BJ (cell line): Measurements from ENCODE around the gene C19orf38. TPM values are rescaled to one million over a fixed set of nuclear protein-coding genes. Genes with fewer than 3 reads are reported as not detected.

Experiments
- CTCF ChIA-PET: fragments of 350-600 bp; formaldehyde crosslinking; extraction: SDS; loops from one replicate; lab custom pipeline; 2021; ENCODE audit warnings: antibody characterized with exemption, inconsistent platforms; lab: Yijun Ruan, JAX
- POLR2A ChIA-PET: fragments of 300-600 bp; sonication (Branson Sonifier 250); formaldehyde crosslinking; extraction: SDS; loops from one replicate; lab custom pipeline; 2021; ENCODE audit warnings: antibody characterized with exemption; lab: Charles Lee
- DNase-seq: peaks from one replicate; pipeline ENCODE4 v3.0.0-alpha.2; 2011; ENCODE audit warnings: low read depth
- H3K27me3 ChIP-seq: 2 replicates; pipeline ENCODE4 v1.6.0; 2011; ENCODE audit warnings: low read length; ENCODE audit not compliant: control insufficient read depth, insufficient read depth
- H3K36me3 ChIP-seq: 2 replicates; pipeline ENCODE4 v1.5.1; 2011; ENCODE audit warnings: low read length; ENCODE audit not compliant: control insufficient read depth, insufficient read depth
- H3K4me3 ChIP-seq: 2 replicates; pipeline ENCODE4 v1.5.1; 2011; ENCODE audit warnings: low read depth, mild to moderate bottlenecking, control low read depth, low read length
- polyA plus RNA-seq: library from polyadenylated mRNA; depleted of rRNA; stranded (reverse); fragments of >200 nt; gene quantifications from 2 replicates; pipeline ENCODE4 v1.2.3, GENCODE V29; 2011
- TF ChIP-seq, protein P1 (sequence below): IDR thresholded peaks from 2 replicates; pipeline ENCODE4 v1.5.1; 2011; ENCODE audit warnings: low read depth, mild to moderate bottlenecking, control low read depth, inconsistent platforms, low read length, moderate library complexity; ENCODE audit not compliant: insufficient read depth

C19orf38 gene
- polyA plus RNA-seq, 1 experiment = 0.26 TPM

DNA sequence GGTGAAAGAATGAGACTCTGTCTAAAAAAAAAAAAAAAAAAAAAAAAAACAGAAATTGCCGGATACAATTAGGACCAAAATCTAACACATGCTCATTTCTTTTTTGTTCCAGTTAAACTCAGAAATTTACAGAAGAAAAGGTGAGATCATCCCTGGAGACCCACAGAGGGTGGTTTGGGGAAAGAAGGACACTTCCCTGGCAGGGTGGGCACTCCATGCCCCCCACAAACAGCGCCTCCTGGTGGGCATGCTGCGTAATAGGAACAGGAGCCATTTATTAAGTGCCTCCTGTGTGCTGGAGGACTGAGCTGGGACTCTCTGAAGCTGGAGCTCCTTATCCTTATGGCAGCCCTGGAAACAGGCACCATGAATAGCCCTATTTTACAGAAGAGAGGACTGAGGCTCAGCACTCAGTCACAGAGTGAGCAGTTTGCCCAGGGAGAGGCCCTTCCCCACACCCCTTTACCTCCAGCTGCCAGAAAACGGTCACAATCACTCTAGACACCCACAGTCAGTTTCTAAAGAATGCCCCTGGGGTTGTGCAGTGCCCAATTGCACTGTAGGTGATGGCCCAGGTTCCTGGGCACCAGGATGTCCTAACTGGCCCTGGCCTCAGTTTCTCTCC lies 10.1 kb downstream of the C19orf38 start:
- Histone ChIP-seq H3K4me3 (no peak overlapping the region), H3K27me3 (no peaks in the 10 kb centered on the region), H3K36me3 (no peaks in the 10 kb centered on the region)
- no peak for DNase-seq
- POLR2A ChIA-PET = interaction anchor here (0.7 kb wide), 1 partner anchor 130 kb away, joined by 3 read pairs; no protein-coding TSS in a partner anchor
- TF ChIP-seq, protein P1, sequence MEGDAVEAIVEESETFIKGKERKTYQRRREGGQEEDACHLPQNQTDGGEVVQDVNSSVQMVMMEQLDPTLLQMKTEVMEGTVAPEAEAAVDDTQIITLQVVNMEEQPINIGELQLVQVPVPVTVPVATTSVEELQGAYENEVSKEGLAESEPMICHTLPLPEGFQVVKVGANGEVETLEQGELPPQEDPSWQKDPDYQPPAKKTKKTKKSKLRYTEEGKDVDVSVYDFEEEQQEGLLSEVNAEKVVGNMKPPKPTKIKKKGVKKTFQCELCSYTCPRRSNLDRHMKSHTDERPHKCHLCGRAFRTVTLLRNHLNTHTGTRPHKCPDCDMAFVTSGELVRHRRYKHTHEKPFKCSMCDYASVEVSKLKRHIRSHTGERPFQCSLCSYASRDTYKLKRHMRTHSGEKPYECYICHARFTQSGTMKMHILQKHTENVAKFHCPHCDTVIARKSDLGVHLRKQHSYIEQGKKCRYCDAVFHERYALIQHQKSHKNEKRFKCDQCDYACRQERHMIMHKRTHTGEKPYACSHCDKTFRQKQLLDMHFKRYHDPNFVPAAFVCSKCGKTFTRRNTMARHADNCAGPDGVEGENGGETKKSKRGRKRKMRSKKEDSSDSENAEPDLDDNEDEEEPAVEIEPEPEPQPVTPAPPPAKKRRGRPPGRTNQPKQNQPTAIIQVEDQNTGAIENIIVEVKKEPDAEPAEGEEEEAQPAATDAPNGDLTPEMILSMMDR = peak; percentile 82
- CTCF ChIA-PET = interaction anchor here (0.6 to 2.1 kb wide), 13 partner anchors 10 to 632 kb away, joined by 3 to 15 read pairs (median 4); partner anchors contain the start of genes C19orf38, DNM2 and TMED1

DNA sequence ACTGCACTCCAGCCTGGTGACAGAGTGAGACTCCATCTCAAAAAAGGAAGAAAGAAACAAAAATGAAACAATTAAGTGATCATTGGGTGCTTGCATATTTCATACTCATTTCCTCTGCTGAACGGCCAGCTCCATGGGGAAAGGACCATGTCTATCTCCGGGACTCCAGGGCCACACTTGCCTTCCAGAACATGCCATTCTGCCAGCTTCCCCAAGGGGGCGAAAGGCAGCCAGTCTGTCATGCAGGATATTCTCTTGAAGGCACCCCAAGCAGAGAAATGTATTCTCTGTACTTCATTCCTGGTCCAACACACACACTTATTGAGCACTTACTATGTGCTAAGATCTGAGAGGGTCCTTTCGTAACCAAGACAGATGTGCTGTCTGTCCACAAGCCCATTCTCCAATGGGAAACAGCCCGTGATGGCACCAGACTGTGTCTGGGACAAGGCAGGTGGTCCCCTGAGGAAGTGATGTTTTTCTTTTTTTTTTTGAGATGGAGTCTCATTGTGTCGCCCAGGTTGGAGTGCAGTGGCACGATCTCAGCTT lies 13.0 kb downstream of the C19orf38 start:
- Histone ChIP-seq H3K36me3 (no peaks in the 10 kb centered on the region), H3K4me3 (no peak overlapping the region), H3K27me3 (no peaks in the 10 kb centered on the region)
- ChIA-PET CTCF (interaction anchor here (0.5 to 10.5 kb wide), 8 partner anchors 8 to 144 kb away, joined by 3 to 121 read pairs (median 4); partner anchors contain the start of genes DNM2 and TMED1), POLR2A (no interaction called here)
- TF ChIP-seq, protein P1 = peak; percentile 57
- no peak for DNase-seq

DNA sequence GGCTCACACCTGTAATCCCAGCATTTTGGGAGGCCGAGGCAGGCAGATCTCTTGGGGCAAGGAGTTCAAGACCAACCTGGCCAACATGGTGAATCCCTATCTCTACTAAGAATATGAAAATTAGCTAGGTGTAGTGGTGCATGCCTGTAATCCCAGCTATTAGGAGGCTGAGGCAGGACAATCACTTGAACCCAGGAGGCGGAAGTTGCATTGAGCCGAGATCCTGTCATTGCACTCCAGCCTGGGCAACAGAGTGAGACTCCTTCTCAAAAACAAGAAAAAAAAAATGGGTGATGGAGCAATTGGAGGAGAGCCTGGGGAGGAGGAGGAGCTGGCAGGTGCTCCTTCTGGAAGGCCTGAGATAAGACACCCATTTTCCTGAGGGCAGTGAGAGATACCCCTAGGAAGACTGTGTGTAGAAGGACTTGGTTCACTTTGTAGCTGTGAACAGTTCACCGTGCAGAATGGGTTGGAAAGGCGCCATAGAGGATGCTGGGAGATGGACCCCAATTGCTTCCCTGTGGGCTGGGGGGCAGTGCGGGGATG lies 14.4 kb downstream of the C19orf38 start:
- Histone ChIP-seq H3K27me3 (no peaks in the 10 kb centered on the region), H3K4me3 (no peak overlapping the region), H3K36me3 (no peaks in the 10 kb centered on the region)
- no peak for DNase-seq
- TF ChIP-seq, protein P1 = no peak
- POLR2A ChIA-PET = no interaction called here
- CTCF ChIA-PET = interaction anchor here (1.3 to 10.5 kb wide), 5 partner anchors 10 to 146 kb away, joined by 4 to 121 read pairs (median 21); partner anchors contain the start of genes DNM2 and TMED1

DNA sequence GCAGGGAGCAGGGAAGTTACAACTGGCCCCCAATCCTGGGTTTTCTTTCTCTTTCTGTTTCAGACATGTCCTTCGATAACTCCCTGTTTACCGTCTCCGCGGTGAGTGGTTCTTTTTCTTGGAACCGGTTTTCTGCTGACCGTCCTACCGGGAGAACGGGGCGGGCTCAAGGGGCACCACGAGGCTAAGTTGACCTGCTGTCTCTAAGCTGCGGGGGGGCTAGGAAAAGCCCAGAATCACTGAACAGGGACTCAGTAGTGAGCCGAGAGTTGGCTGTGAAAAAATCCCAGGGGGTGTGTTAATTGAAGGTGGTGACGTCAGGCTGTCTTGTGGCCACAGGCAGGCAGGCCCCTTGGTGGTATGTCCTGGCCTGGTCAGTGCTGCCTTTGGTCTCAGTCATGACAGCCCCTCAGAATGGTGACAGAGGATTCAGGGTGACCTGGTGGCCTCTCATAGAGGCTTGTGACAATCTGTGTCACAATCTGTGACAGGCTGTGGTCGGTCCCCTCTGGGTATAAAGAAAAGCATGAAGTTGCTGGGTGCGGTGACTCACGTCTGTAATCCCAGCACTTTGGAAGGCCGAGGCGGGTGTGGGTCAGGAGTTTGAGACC lies 15.0 kb downstream of the C19orf38 start:
- CTCF ChIA-PET = interaction anchor here (1.2 to 10.5 kb wide), 15 partner anchors 8 to 164 kb away, joined by 3 to 121 read pairs (median 8); partner anchors contain the start of genes DNM2 and TMED1

More for the DNA sequence above, 15.0 kb downstream of the C19orf38 start:
- TF ChIP-seq, protein P1 = no peak
- POLR2A ChIA-PET = no interaction called here
- H3K36me3 ChIP-seq = no peaks in the 10 kb centered on the region
- no peak overlapping the region for H3K4me3 ChIP-seq
- DNase-seq = no peak
- H3K27me3 ChIP-seq = no peaks in the 10 kb centered on the region
